Spleen (tissue), 11 donors: Measurements from ENCODE around the gene TMEM132D. TPM values are rescaled to one million over a fixed set of nuclear protein-coding genes. Genes with fewer than 3 reads are reported as not detected.

ENCODE experiments used
- DNase-seq: peaks from one replicate; pipeline ENCODE4 v3.0.0-alpha.2; 2020
- H3K27ac ChIP-seq, 8 donors: fragments of 200-600 bp; sonication (generic) in 7 of 8; 1 replicate in 4 of 8; 2 replicates in 4 of 8; pipeline versions ENCODE4 v1.5.0 to v1.8.0; 2016 to 2021; ENCODE audit warnings: inconsistent platforms in 4 of 8, mild to moderate bottlenecking in 4 of 8, moderate library complexity in 1 of 8
- H3K27me3 ChIP-seq, 7 donors: fragments of 200-600 bp; sonication (generic) in 6 of 7; replicated peaks in 1 of 7; 1 replicate in 4 of 7; 2 replicates in 3 of 7; pipeline versions ENCODE4 v1.5.0 to v1.8.0; 2016 to 2021; ENCODE audit warnings: inconsistent platforms in 3 of 7, mild to moderate bottlenecking in 1 of 7
- H3K36me3 ChIP-seq, 6 donors: fragments of 200-600 bp; sonication (generic) in 5 of 6; 1 replicate in 4 of 6; 2 replicates in 2 of 6; pipeline versions ENCODE4 v1.5.0 to v1.8.0; 2016 to 2021; ENCODE audit warnings: inconsistent platforms in 2 of 6
- H3K4me1 ChIP-seq, 6 donors: fragments of 200-600 bp; sonication (generic) in 5 of 6; 1 replicate in 3 of 6; 2 replicates in 3 of 6; pipeline versions ENCODE4 v1.5.0 to v1.8.0; 2016 to 2021; ENCODE audit warnings: inconsistent platforms in 3 of 6
- H3K4me3 ChIP-seq, 8 donors: fragments of 200-600 bp; sonication (generic) in 7 of 8; 1 replicate in 4 of 8; 2 replicates in 4 of 8; pipeline versions ENCODE4 v1.5.0 to v1.8.0; 2016 to 2021; ENCODE audit warnings: inconsistent platforms in 4 of 8, mild to moderate bottlenecking in 4 of 8, moderate library complexity in 2 of 8
- H3K9me3 ChIP-seq, 8 donors: fragments of 200-600 bp; sonication (generic) in 7 of 8; 1 replicate in 4 of 8; 2 replicates in 4 of 8; pipeline versions ENCODE4 v1.5.0 to v1.8.0; 2016 to 2021; ENCODE audit warnings: inconsistent platforms in 4 of 8
- CTCF ChIP-seq, 11 experiments: fragments of 200-600 bp in 7 of 11; fragments of 450-650 bp in 4 of 11; sonication (generic) in 4 of 11; IDR thresholded peaks in 8 of 11; conservative IDR thresholded peaks in 3 of 11; 1 replicate in 7 of 11; 2 replicates in 4 of 11; pipeline versions ENCODE4 v1.4.0 to v1.8.0; 2016 to 2021; ENCODE audit warnings: antibody characterized with exemption in 11 of 11, inconsistent platforms in 4 of 11, mild to moderate bottlenecking in 1 of 11
- POLR2A ChIP-seq, 3 donors: fragments of 450-650 bp; IDR thresholded peaks; one replicate each; pipeline ENCODE4 v1.5.1; 2017; ENCODE audit warnings: antibody characterized with exemption in 3 of 3, mild to moderate bottlenecking in 1 of 3
- POLR2AphosphoS5 ChIP-seq, 3 donors: sonication (generic); formaldehyde crosslinking; IDR thresholded peaks; one replicate each; pipeline ENCODE4 v1.5.1; 2017; ENCODE audit warnings: antibody characterized with exemption in 3 of 3
- WGBS, 5 donors: extraction: QIAGEN DNeasy Blood & Tissue Kit in 3 of 5; methylation state at CpG; one replicate each; pipeline versions ENCODE4 v1.1.5 to v1.1.7; 2013 to 2018; 5-methylcytosine and 5-hydroxymethylcytosine counted together
- intact Hi-C: fragments of 100-400 bp; cut with DNase I; formaldehyde crosslinking; loops from one replicate; pipeline ENCODE4 v1.15.0; 2023; ENCODE audit warnings: low total_unique reads
- polyA plus RNA-seq, 3 donors: library from polyadenylated mRNA; stranded (reverse); fragments of 200-250 nt; gene quantifications; one replicate each; pipeline ENCODE4 v1.2.1, GENCODE V29; 2013
- total RNA-seq, 7 donors: library from RNA; depleted of rRNA in 3 of 7; stranded (reverse); fragments of >200 nt in 3 of 7; fragmentation: NEBNext Ultra II Directional in 4 of 7; extraction: Animal tissue kit (Norgen Biotek cat#: 25700) in 4 of 7; gene quantifications; one replicate each; pipeline versions ENCODE4 v1.1.0 to v1.2.1, GENCODE V29; 2016 to 2021
- donor health status: healthy with polysubstance abuse.
- donor health status: DM: no; HTN: no; CAD: no; lungs with moderate emphysema.
- donor health status: DM: no; HTN: no; CAD: no.
- donor health status: Bipolar disorder and iron deficiency.
- donor health status: healthy.
- donor health status: DM: no; HTN: no; CAD: no.
- donor health status: DM: yes; HTN: yes; CAD: no.

TMEM132D gene
- total and polyA plus RNA-seq, 10 donors = 0.03 TPM; not detected in 9

- TF ChIP-seq CTCF (IDR thresholded peaks at IDR 0.05 in 8 of 11, conservative IDR thresholded peaks at IDR 0.05 in 3 of 11) (no peak), POLR2AphosphoS5 (IDR thresholded peaks at IDR 0.05) (no peak), POLR2A (IDR thresholded peaks at IDR 0.05) (no peak)
- no peaks in the 10 kb centered on the region for H3K36me3 ChIP-seq
- H3K4me1 ChIP-seq = peaks cover 0 to 4% (median 0%) of the 10 kb centered on the region in 6 donors
- intact Hi-C loops = no loop called here
- H3K27ac ChIP-seq = no peak overlapping the region
- no peak overlapping the region for H3K4me3 ChIP-seq
- H3K9me3 ChIP-seq = no peaks in the 10 kb centered on the region
- DNase-seq = no peak
- WGBS, 5 donors = 88 to 93% (median 90%) methylated on average over 9 to 10 of the region's 10 CpGs
- H3K27me3 ChIP-seq = peaks cover 0 to 19% (median 0%) of the 10 kb centered on the region in 7 donors
Observed at GRCh38 chr12:129839679-129840078, 64.1 kb downstream of the TMEM132D start.

- no peaks in the 10 kb centered on the region for H3K27me3 ChIP-seq
- DNase-seq = no peak
- TF ChIP-seq POLR2A (IDR thresholded peaks at IDR 0.05) = no peak
- TF ChIP-seq POLR2AphosphoS5 (IDR thresholded peaks at IDR 0.05) = no peak
- TF ChIP-seq CTCF (IDR thresholded peaks at IDR 0.05 in 8 of 11, conservative IDR thresholded peaks at IDR 0.05 in 3 of 11) = no peak
- peaks cover 0 to 5% (median 2%) of the 10 kb centered on the region in 8 donors for H3K9me3 ChIP-seq
- H3K4me1 ChIP-seq = no peaks in the 10 kb centered on the region
- intact Hi-C loops = no loop called here
- no peak overlapping the region for H3K4me3 ChIP-seq
- whole genome bisulfite sequencing, 5 donors = 86 to 92% (median 86%) methylated on average over 16 of the region's 16 CpGs
- H3K27ac ChIP-seq = no peak overlapping the region
- H3K36me3 ChIP-seq = no peaks in the 10 kb centered on the region
Observed at GRCh38 chr12:129831294-129831693, 72.5 kb downstream of the TMEM132D start.

- DNase-seq = no peak
- H3K9me3 ChIP-seq = peaks cover 0 to 5% (median 2%) of the 10 kb centered on the region in 8 donors
- H3K4me1 ChIP-seq = no peaks in the 10 kb centered on the region
- TF ChIP-seq CTCF (IDR thresholded peaks at IDR 0.05 in 8 of 11, conservative IDR thresholded peaks at IDR 0.05 in 3 of 11) = no peak
- no peak overlapping the region for H3K27ac ChIP-seq
- no peak overlapping the region for H3K4me3 ChIP-seq
- no peaks in the 10 kb centered on the region for H3K36me3 ChIP-seq
- intact Hi-C loops = no loop called here
- peaks cover 0 to 4% (median 0%) of the 10 kb centered on the region in 7 donors for H3K27me3 ChIP-seq
- WGBS, 5 donors = 43 to 59% (median 47%) methylated on average over 4 of the region's 4 CpGs
Observed at GRCh38 chr12:129830796-129831195, 73.0 kb downstream of the TMEM132D start.

GRCh38 chr12:129827866-129828384 is 75.9 kb downstream of the TMEM132D start:
- Histone ChIP-seq H3K4me3 (no peak overlapping the region), H3K9me3 (peaks cover 0 to 19% (median 4%) of the 10 kb centered on the region in 8 donors), H3K27me3 (peaks cover 0 to 15% (median 0%) of the 10 kb centered on the region in 7 donors), H3K36me3 (no peaks in the 10 kb centered on the region), H3K27ac (no peak overlapping the region), H3K4me1 (no peaks in the 10 kb centered on the region)
- no peak for DNase-seq
- intact Hi-C loops = no loop called here
- no peak for TF ChIP-seq POLR2A (IDR thresholded peaks at IDR 0.05)
- no peak for TF ChIP-seq POLR2AphosphoS5 (IDR thresholded peaks at IDR 0.05)
- TF ChIP-seq CTCF (IDR thresholded peaks at IDR 0.05 in 8 of 11, conservative IDR thresholded peaks at IDR 0.05 in 3 of 11) = no peak
- 48 to 68% (median 63%) methylated on average over 2 of the region's 2 CpGs for WGBS, 5 donors
